RWPE1 (cell line): ENCODE measurements around the gene SIRT7.

ENCODE experiments used
- CTCF ChIA-PET: fragments of 350-600 bp; sonication (Branson Sonifier 250); formaldehyde crosslinking; extraction: SDS; loops from one replicate; lab custom pipeline; 2021; lab: Yijun Ruan, JAX
- POLR2A ChIA-PET: fragments of 400-600 bp; formaldehyde crosslinking; extraction: SDS; loops from one replicate; lab custom pipeline; 2020; ENCODE audit warnings: antibody characterized with exemption; ENCODE audit not compliant: low non-redundant PET; lab: Yijun Ruan, JAX
- DNase-seq: peaks from one replicate; pipeline ENCODE4 v3.0.0; 2012; ENCODE audit warnings: low spot score
- H3K27ac ChIP-seq: fragments of 450-650 bp; 2 replicates; pipeline ENCODE4 v1.5.1; 2017
- CTCF ChIP-seq: fragments of 450-650 bp; conservative IDR thresholded peaks from 2 replicates; pipeline ENCODE4 v1.5.1; 2017; ENCODE audit warnings: low read depth, mild to moderate bottlenecking

SIRT7 gene

GRCh38 chr17:81935709-81936084 is 17.7 kb upstream of the SIRT7 start:
- DNase-seq = no peak
- CTCF ChIA-PET = interaction anchor here (1.8 kb wide), 1 partner anchor 24 kb away, joined by 6 read pairs; no protein-coding TSS in a partner anchor
- POLR2A ChIA-PET = no interaction called here
- peak overlapping the region; percentile 98 for H3K27ac ChIP-seq
- TF ChIP-seq CTCF = no peak

GRCh38 chr17:81934850-81935708 is 17.1 kb upstream of the SIRT7 start:
- CTCF ChIA-PET = interaction anchor here (1.8 kb wide), 1 partner anchor 25 kb away, joined by 6 read pairs; no protein-coding TSS in a partner anchor
- POLR2A ChIA-PET = no interaction called here
- TF ChIP-seq CTCF = no peak
- no peak for DNase-seq
- H3K27ac ChIP-seq = peak overlapping the region; percentile 98

GRCh38 chr17:81934098-81934757 is 16.3 kb upstream of the SIRT7 start:
- H3K27ac ChIP-seq = peak overlapping the region; percentile 98
- TF ChIP-seq CTCF = no peak
- CTCF ChIA-PET = no interaction called here
- no peak for DNase-seq
- POLR2A ChIA-PET = no interaction called here

GRCh38 chr17:81933178-81933699 is 15.3 kb upstream of the SIRT7 start:
- ChIA-PET CTCF (interaction anchor here (0.8 kb wide), 1 partner anchor 26 kb away, joined by 4 read pairs; no protein-coding TSS in a partner anchor), POLR2A (no interaction called here)
- no peak for TF ChIP-seq CTCF
- peak overlapping the region; percentile 98 for H3K27ac ChIP-seq
- DNase-seq = no peak

- H3K27ac ChIP-seq = peak overlapping the region; percentile 98
- CTCF ChIA-PET = no interaction called here
- no peak for TF ChIP-seq CTCF
- POLR2A ChIA-PET = no interaction called here
- DNase-seq = no peak
These were observed 14.5 kb upstream of the SIRT7 start for GRCh38 chr17:81932333-81932983.
